ENCODE data around the gene NR5A2.
A peak's percentile ranks its signal among the peaks of the same experiment; 100 is the strongest.

NR5A2 gene

GRCh38 chr1:200128944-200129879, 101.7 kb downstream of the NR5A2 start:
- DNase-seq (ENCODE audit: low spot score): no peak

DNA sequence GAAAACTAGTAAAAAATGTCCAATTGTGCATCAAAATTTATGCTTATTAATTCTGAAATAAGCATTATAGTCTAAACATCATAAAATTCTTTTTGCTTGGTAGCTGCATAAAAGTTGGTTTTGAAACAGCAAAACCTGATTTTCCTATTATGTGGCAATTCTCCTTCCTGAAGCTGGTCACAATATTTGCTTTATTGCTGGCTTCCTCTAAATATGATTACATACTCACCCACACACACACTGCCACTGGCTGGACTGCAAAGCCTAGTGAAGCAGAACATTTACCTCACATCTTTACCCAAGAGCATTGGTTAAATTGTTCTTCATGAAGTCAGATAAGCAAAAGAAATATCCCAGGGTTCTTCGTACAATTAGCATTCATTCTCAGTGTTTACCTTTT, 103.0 kb downstream of the NR5A2 start:
- DNase-seq (ENCODE audit: low spot score): no peak

DNA sequence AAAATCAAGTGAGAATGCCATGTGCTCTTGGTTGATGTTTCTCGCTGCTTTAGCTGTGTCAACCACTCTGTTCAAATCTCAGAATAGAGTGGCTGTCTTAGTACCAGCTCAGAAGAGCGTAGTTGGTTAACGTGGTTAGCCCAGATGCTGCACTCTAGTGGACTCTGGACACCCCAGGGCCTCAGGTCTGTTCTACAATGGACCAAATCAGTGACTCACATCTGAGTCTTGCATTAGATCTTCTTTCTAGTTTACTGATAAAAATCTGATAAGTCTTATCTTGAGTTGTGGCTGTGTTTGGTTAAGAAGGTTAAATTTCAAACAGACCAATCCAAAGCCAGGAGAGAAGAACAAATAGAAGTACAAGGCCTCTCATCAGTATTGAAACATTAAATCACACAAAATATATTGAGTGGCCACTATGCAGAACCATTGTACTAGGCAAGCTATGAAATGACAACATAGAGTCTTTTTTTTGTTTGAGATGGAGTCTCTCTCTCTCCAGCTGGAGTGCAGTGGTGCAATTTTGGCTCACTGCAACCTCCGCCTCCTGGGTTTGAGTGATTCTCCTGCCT, 104.1 kb downstream of the NR5A2 start:
- no peak for DNase-seq (ENCODE audit: low spot score)

- DNase-seq (ENCODE audit: low spot score): no peak
These were observed 105.6 kb downstream of the NR5A2 start for GRCh38 chr1:200133123-200133522.

- no peak for DNase-seq (ENCODE audit: low spot score)
These were observed 106.6 kb downstream of the NR5A2 start for GRCh38 chr1:200134116-200134515.

- DNase-seq (ENCODE audit: low spot score): no peak
These were observed 108.9 kb downstream of the NR5A2 start for GRCh38 chr1:200136384-200136783.

GRCh38 chr1:200139661-200140250, 112.2 kb downstream of the NR5A2 start:
- DNase-seq (ENCODE audit: low spot score): peak; percentile 40

DNA sequence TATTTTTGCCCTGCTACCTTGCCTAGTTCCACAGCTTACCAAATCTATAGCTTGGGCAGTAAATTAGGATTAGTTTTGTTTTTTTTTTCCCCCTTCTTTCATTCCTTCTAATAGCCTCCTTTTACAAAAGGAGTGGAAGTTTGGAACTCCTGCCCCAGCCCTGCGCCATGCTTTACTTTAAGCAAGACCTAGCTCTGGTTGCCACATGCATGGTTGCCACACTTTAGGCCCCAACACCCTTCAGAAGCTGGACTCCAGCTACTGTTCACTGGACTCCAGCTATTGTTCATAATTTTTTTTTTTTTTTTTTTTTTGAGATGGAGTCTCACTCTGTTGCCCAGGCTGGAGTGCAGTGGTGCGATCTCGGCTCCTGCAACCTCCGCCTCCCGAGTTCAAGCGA, 115.8 kb downstream of the NR5A2 start:
- no peak for DNase-seq (ENCODE audit: low spot score)

- DNase-seq (ENCODE audit: low spot score): no peak
These were observed 118.6 kb downstream of the NR5A2 start for GRCh38 chr1:200146100-200146499.

- DNase-seq (ENCODE audit: low spot score): no peak
These were observed 119.6 kb downstream of the NR5A2 start for GRCh38 chr1:200147094-200147493.

DNA sequence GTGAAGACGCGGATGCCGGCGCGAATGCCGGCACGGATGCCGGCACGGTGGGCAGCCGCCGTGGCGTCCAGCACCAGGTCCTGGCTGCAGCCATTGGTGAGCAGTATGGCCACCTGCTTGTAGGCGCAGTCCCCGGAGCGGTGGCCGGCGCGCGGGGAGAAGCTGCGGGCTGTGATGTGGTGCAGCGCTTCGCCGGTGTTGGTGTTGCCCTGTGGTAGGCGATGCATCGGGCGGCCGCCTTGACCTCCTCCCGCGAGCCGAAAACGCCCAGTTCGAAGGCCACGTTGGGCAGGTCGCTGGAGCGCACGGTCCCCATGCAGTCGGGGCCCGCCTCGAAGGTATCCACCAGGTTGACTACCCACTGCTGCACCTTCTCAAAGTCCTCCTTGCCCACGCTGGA, 120.2 kb downstream of the NR5A2 start:
- no peak for DNase-seq (ENCODE audit: low spot score)

- no peak for DNase-seq (ENCODE audit: low spot score)
These were observed 122.5 kb downstream of the NR5A2 start for GRCh38 chr1:200150006-200150405.

DNA sequence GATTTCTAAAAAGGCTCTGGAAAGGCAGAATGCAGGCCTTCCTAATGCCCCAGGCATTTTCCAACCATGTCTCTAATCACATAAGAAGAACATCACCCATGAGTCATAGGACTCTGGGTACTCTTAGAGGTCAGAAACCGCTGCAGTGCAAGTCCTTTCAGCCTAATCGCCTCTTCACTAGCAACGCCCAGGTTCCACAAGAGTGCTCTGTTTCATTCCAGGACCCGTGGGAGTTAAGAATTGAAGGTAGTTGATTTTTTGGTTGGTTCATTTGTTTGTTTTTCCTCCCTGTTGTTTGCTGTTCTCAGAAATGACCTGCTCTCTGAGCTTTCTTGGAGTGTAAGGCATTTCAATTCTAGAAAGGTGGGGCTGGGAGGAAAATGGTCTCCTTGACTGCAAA, 123.2 kb downstream of the NR5A2 start:
- DNase-seq (ENCODE audit: low spot score): no peak

GRCh38 chr1:200152336-200152735, 124.8 kb downstream of the NR5A2 start:
- DNase-seq (ENCODE audit: low spot score): no peak

GRCh38 chr1:200153277-200154055, 126.0 kb downstream of the NR5A2 start:
- DNase-seq (ENCODE audit: low spot score): no peak

DNA sequence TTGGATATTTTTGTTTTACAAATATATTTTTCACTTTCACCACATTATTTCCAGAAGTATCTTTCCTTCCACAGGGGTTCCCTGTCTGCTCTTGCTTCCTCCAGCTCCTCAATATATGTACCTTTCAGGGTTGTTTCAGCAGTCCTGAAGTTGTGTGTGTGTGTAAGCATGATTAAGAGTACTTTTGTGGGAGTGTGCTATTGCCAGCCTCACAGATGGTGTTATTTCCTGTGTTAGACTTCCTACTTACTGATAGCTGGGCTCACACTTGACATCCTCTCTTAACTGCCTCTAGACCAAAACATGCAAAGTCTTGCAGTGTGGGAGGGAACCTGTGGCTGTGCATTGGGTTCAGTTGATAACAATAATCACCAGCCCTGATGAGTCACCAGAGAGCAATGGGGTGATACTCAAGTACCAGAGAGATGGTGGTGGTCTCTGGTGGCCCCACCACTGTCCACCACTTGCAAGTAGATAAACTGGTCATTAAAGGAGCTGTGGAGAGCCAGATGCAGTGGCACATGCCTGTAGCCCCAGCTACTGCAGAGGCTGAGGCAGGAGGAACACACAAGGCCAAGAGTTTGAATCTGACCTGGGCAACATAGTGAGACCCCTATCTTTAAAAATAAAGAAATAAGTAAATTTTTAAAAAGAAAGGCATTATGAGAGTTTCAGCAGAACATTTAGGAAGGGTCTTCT, 126.7 kb downstream of the NR5A2 start:
- DNase-seq (ENCODE audit: low spot score): peak; percentile 25

DNA sequence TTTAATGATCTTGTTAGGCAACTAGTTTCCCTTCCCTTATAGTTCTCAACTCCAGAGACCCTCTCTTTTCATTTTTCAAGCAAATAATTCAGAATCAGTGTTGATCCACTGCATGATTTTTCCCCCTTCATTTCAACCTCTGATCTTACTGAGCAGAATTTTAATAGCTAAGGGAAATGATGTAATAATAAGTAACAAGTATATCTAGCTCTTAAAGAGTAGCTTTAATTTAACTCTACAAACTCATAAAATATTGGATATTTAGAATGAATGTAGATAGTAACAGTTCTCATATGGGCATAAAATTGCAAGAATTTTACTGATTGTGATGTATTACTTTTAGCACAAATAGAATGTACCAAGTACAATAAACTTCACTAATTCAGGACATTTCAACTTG, 130.2 kb downstream of the NR5A2 start:
- no peak for DNase-seq (ENCODE audit: low spot score)

DNA sequence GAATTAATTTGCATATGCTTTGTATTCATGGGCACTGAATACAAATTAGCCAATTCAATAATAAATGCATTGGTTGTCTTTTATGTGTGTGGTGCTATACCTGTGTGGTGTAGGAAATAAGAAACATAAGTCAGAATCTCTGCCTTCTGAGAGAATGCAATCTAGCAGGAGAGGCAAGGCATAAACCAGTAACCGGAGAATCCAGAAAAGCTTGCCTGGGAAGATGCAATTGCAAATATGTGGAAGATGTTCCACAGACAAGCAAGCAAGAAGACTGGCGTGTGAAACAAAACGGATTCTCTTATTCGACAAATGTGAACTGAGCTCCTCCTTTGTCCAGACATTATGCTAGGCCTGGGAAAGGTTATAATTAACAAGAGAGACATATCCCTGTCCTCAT, 134.3 kb downstream of the NR5A2 start:
- DNase-seq (ENCODE audit: low spot score): no peak

DNA sequence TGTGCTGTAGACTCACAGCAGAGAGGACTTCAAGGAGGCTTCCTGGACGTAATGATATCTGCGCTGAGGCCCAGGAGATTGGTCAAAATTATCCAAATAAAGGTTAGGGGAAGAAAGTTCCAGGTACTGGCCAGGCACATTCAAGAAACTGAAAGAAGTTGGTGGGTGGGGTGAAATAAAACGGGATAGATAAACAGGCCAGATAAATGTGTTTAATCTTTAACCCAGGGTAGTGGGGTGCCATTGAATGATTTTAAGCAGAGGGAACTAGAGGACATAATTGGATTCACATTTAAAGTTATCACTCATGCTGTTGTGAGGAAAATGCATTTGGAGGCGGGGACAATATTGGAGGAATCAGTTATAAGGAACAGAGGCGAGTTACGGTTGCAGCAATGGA, 134.7 kb downstream of the NR5A2 start:
- DNase-seq (ENCODE audit: low spot score): no peak

DNA sequence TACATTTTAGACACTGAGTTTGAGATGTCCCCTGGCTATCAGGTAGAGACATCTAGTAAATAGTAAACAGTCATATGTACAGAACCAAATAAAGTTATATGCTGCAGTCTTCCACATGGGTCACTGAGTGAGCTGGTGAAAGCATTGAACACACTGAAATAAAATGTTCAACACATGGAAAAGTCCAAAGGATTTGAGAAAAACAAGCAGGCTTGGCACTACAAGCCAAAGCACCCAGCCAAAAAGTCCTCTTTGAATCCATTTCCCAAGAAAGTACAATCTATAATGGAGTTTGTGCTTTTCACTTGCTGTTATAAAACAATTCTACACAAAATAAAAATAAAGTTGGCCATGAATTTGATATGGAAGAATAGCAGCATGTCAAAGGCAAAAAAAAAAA, 135.4 kb downstream of the NR5A2 start:
- DNase-seq (ENCODE audit: low spot score): no peak

- no peak for DNase-seq (ENCODE audit: low spot score)
These were observed 136.4 kb downstream of the NR5A2 start for GRCh38 chr1:200163911-200164310.

Data from hematopoietic multipotent progenitor cell treated with erythropoietin and hydrocortisone succinate and interleukin-3 and kit ligand, for 15 days (in vitro differentiated cells).